ENCODE measurements around the gene PON3. TPM values are rescaled to one million over a fixed set of nuclear protein-coding genes. Genes with fewer than 3 reads are reported as not detected.

PON3 gene
- total and polyA plus RNA-seq, 11 donors = 0.21 to 1.8 (median 0.70) TPM

- Histone ChIP-seq H3K36me3 (peaks cover 0 to 3% (median 0%) of the 10 kb centered on the region in 9 donors), H3K27ac (no peak overlapping the region), H3K4me3 (no peak overlapping the region), H3K27me3 (no peaks in the 10 kb centered on the region), H3K9me3 (no peaks in the 10 kb centered on the region), H3K4me1 (no peaks in the 10 kb centered on the region)
- 75 to 94% (median 88%) methylated on average over 1 of the region's 1 CpG for WGBS, 4 donors
- DNase-seq = no peak
- no peak for ATAC-seq
- intact Hi-C loops (cut with DNase I) = no loop called here
- TF ChIP-seq, protein P1, sequence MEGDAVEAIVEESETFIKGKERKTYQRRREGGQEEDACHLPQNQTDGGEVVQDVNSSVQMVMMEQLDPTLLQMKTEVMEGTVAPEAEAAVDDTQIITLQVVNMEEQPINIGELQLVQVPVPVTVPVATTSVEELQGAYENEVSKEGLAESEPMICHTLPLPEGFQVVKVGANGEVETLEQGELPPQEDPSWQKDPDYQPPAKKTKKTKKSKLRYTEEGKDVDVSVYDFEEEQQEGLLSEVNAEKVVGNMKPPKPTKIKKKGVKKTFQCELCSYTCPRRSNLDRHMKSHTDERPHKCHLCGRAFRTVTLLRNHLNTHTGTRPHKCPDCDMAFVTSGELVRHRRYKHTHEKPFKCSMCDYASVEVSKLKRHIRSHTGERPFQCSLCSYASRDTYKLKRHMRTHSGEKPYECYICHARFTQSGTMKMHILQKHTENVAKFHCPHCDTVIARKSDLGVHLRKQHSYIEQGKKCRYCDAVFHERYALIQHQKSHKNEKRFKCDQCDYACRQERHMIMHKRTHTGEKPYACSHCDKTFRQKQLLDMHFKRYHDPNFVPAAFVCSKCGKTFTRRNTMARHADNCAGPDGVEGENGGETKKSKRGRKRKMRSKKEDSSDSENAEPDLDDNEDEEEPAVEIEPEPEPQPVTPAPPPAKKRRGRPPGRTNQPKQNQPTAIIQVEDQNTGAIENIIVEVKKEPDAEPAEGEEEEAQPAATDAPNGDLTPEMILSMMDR (IDR thresholded peaks at IDR 0.05) = no peak
- TF ChIP-seq POLR2A (IDR thresholded peaks at IDR 0.05) = no peak
Measured at GRCh38 chr7:95367606-95368005, 28.6 kb downstream of the PON3 start.

DNA sequence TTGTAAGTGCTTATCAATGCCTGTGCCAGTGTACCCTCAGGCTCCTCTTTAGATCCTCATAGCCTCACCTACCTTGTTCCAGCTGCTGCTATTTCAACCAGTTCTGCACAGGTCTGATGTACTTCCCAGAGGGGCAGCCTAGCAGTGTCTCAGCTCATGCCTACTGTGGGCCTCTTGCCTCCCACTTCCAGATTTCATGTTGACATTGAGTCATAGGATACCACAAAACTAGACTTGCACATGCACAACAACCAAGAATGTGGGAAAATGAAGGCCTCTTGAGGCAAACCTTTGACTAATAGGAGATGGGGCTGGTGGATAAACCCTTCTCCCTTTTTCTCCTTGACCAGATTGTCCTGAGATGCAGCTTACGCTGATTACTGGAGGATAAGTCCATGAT, 31.0 kb downstream of the PON3 start:
- intact Hi-C loops (cut with DNase I) = no loop called here
- Histone ChIP-seq H3K36me3 (peaks cover 0 to 3% (median 0%) of the 10 kb centered on the region in 9 donors), H3K27me3 (no peaks in the 10 kb centered on the region), H3K9me3 (no peaks in the 10 kb centered on the region), H3K4me1 (no peaks in the 10 kb centered on the region), H3K4me3 (no peak overlapping the region), H3K27ac (no peak overlapping the region)
- ATAC-seq = no peak
- TF ChIP-seq, protein P1 (IDR thresholded peaks at IDR 0.05) = no peak
- TF ChIP-seq POLR2A (IDR thresholded peaks at IDR 0.05) = no peak
- WGBS, 4 donors = 90 to 100% (median 97%) methylated on average over 1 of the region's 1 CpG
- no peak for DNase-seq

GRCh38 chr7:95357623-95358022, 38.6 kb downstream of the PON3 start:
- Histone ChIP-seq H3K27ac (no peak overlapping the region), H3K9me3 (peaks cover 0 to 16% (median 0%) of the 10 kb centered on the region in 12 donors), H3K4me3 (no peak overlapping the region), H3K4me1 (no peaks in the 10 kb centered on the region), H3K27me3 (no peaks in the 10 kb centered on the region), H3K36me3 (no peaks in the 10 kb centered on the region)
- TF ChIP-seq, protein P1 (IDR thresholded peaks at IDR 0.05) = peak in 1 of 12 donors; percentile 14
- TF ChIP-seq POLR2A (IDR thresholded peaks at IDR 0.05) = no peak
- ATAC-seq (no peak), DNase-seq (no peak)
- 38 to 51% (median 43%) methylated on average over 3 of the region's 3 CpGs for WGBS, 4 donors
- intact Hi-C loops (cut with DNase I) = loop anchor here in 1 of 10 donors (10.0 kb wide), 1 partner anchor 117 kb away; no protein-coding TSS in a partner anchor

- H3K27me3 ChIP-seq = no peaks in the 10 kb centered on the region
- H3K27ac ChIP-seq = no peak overlapping the region
- no peaks in the 10 kb centered on the region for H3K4me1 ChIP-seq
- no peak overlapping the region for H3K4me3 ChIP-seq
- TF ChIP-seq, protein P1 (IDR thresholded peaks at IDR 0.05) = no peak
- TF ChIP-seq POLR2A (IDR thresholded peaks at IDR 0.05) = no peak
- no peaks in the 10 kb centered on the region for H3K9me3 ChIP-seq
- intact Hi-C loops (cut with DNase I) = no loop called here
- no peaks in the 10 kb centered on the region for H3K36me3 ChIP-seq
- ATAC-seq = no peak
- DNase-seq = no peak
- WGBS, 4 donors = 63 to 69% (median 67%) methylated on average over 4 of the region's 4 CpGs
Measured at GRCh38 chr7:95342642-95343307, 53.4 kb downstream of the PON3 start.
